Epithelial cell of prostate (primary cell): ENCODE data around the gene GJC3.

Source experiments
- DNase-seq: peaks from one replicate; pipeline ENCODE4 v3.0.0-alpha.2; 2011; ENCODE audit warnings: low read depth, low spot score
- H3K27ac ChIP-seq: fragments of 450-650 bp; 2 replicates; pipeline ENCODE4 v1.5.1; 2017; ENCODE audit warnings: mild to moderate bottlenecking

The GJC3 gene

GRCh38 chr7:99876933-99877332 lies 52.5 kb downstream of the GJC3 start, which contains the start of gene OR2AE1:
Gene OR2AE1 (minus strand): TSS chr7:99877033. CDS start chr7:99877033, 0 bp downstream.
- no peak for DNase-seq
- H3K27ac ChIP-seq: no peak within 1 kb of the TSS

- no peak overlapping the region for H3K27ac ChIP-seq
- DNase-seq: no peak
Measured at GRCh38 chr7:99876491-99876890, 52.9 kb downstream of the GJC3 start.
